ENCODE measurements around the gene TTC28.

The TTC28 gene

DNA sequence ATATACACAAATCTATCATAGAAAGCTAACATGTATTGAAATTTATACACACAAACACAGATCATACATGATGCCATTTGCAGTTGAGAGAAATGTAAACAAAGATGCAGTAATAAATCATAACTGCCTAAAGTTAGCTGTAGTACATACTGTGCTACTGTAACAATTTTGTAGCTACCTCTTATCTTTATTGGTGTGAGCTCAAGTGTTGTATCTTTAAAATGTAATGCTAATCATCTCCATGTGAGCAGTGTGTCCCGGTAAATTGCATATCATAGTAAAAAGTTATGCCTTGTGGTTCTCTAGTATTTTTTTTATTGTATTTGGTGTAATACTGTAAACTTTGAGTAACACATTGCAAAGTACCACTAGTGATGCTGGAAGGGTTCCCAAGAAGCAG, 743.7 kb downstream of the TTC28 start:
- no peak for DNase-seq

DNA sequence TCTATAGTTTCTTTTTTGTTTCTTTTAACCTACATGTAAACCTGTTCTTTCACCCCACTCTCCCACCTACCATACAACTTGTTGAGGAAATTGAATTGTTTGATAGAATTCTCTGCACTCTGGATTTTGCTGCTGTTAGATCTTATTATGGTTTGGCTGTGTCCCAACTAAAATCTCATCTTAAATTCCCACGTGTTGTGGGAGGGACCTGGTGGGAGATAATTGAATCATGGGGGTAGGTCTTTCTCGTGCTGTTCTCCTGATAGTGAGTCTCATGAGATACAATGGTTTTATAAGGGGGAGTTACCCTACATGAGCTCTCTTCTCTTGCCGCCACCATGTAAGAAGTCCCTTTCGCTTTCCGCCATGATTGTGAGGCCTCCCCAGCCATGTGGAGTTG, 745.6 kb downstream of the TTC28 start:
- DNase-seq = no peak

DNA sequence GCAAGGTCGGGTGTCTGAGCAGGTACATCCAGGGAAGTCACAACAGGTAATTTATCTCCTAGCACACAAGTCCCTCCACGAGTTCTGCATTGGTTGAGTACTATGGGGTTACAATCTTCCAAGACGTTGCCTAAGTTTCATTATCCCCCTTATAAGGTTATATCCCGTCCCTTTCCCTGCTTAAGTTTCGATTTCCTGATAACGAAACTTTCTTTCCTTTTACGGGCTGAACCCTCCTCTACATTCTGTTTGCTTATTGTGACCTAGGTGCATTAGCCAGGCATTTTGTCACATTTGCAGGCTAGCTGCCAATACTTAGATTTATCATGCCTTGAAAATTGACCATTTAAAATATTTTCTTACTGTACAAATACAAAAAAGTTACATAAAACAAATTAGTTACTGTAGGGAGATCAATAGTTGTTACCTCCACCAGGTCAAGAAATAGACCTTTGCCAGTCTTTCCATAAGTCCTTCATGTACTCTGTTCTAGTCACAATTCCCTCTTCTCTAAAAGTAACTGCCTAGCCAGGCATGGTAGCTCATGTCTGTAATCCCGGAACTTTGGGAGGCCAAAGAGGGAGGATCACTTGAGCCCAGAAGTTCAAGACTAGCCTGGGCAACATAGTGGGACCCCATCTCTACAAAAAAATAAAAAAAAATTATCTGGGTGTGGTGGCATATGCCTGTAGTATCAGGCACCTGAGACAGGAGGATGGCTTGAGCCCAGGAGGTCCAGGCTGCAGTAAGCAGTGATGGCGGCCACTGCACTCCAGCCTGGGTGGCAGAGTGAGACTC, 746.3 kb downstream of the TTC28 start:
- DNase-seq = no peak

DNA sequence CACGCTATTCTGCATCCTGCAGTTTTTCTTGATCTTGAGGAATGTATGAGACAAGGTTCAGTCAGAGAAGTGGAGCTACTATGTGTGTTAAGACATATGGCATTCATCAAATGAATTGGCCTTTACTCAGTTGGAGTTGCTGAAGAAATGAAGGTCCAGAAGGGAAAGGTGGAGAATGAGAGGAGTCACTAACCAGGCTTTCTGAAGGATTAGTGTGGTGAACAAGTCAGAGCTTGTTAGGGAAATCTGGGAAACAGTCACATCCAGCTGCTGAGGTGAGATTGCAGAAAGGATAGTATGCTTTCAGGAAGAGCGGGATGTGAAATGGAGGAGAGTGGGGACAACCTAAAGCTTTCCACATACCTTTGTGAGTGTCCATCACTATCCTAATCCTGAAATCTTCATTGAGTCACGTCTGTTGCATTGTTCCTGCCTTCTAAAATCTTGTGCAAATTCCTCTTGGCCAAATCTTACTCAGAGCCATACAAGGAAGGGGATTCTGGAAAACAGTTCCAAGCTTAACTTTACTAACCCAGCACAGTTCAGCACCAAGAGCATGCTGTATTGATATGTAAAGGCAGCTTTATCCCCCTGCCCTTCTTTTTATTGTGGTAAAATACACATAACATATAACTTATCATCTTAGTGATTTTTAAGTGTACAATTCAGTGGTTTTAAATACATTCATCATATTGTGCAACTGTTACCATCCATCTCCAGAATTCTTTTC, 749.1 kb downstream of the TTC28 start:
- no peak for DNase-seq

Measured in CD4-positive, alpha-beta T cell treated with Interleukin-10 for 1 hour (primary cell).